ENCODE measurements around the gene MYL10. TPM values are rescaled to one million over a fixed set of nuclear protein-coding genes. Genes with fewer than 3 reads are reported as not detected.

Gene MYL10
- total RNA-seq, 1 experiment from 2014 or later = not detected

DNA sequence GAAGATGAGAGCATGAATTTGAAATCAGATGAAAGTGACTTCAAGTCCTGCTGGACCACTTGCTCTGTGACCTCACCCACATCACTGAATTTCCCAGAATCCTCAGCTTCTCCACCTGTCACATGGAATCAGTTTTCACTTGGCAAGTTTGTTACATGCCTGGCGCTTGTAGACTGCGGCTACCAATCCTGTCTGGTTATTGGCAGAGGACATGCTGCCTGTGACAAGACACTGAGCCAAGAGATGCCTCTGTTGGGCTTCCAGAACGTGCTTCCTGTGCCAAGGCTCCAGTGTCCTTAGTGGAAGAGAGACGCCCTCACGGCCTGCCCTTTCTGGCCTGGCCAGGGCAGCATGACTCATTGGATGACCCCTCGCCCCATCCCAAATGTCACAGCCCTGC, 4.4 kb upstream of the MYL10 start:
- H3K36me3 Mint-ChIP-seq (ENCODE audit: insufficient read depth, unreplicated experiment) = no peaks in the 10 kb centered on the region
- no TSS peak for BruUV-seq (replicated peaks)
- Histone ChIP-seq H3K9me3 (no peaks in the 10 kb centered on the region), H3K27me3 (replicated peaks; ENCODE audit: control insufficient read depth, insufficient read depth, low read length) (no peaks in the 10 kb centered on the region), H3K4me3 (ENCODE audit: low read depth, low read length) (no peak overlapping the region), H3K4me1 (no peaks in the 10 kb centered on the region; the same call in 1 of the 2 replicates), H3K36me3 (ENCODE audit: control insufficient read depth, insufficient read depth, low read length) (no peaks in the 10 kb centered on the region)
- no peaks in the 10 kb centered on the region for H3K9me3 Mint-ChIP-seq (ENCODE audit: unreplicated experiment)
- no peak overlapping the region for H3K27ac Mint-ChIP-seq (ENCODE audit: unreplicated experiment)
- no peaks in the 10 kb centered on the region for H3K4me1 Mint-ChIP-seq (ENCODE audit: low read depth, unreplicated experiment)
- ChIA-PET CTCF (no interaction called here), POLR2A (no interaction called here)
- DNase-seq = no peak
- H3K4me3 Mint-ChIP-seq (ENCODE audit: unreplicated experiment) = no peak overlapping the region
- H3K27me3 Mint-ChIP-seq (ENCODE audit: insufficient read depth, unreplicated experiment) = no peaks in the 10 kb centered on the region
- intact Hi-C loops (cut with micrococcal nuclease; ENCODE audit: unreplicated experiment) = no loop called here
- TF ChIP-seq, protein P1, sequence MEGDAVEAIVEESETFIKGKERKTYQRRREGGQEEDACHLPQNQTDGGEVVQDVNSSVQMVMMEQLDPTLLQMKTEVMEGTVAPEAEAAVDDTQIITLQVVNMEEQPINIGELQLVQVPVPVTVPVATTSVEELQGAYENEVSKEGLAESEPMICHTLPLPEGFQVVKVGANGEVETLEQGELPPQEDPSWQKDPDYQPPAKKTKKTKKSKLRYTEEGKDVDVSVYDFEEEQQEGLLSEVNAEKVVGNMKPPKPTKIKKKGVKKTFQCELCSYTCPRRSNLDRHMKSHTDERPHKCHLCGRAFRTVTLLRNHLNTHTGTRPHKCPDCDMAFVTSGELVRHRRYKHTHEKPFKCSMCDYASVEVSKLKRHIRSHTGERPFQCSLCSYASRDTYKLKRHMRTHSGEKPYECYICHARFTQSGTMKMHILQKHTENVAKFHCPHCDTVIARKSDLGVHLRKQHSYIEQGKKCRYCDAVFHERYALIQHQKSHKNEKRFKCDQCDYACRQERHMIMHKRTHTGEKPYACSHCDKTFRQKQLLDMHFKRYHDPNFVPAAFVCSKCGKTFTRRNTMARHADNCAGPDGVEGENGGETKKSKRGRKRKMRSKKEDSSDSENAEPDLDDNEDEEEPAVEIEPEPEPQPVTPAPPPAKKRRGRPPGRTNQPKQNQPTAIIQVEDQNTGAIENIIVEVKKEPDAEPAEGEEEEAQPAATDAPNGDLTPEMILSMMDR (IDR thresholded peaks at IDR 0.05; ENCODE audit: insufficient read depth in 1 of 2, low read depth in 1 of 2, low read length in 1 of 2, severe bottlenecking in 1 of 2, unreplicated experiment in 1 of 2) = no peak

DNA sequence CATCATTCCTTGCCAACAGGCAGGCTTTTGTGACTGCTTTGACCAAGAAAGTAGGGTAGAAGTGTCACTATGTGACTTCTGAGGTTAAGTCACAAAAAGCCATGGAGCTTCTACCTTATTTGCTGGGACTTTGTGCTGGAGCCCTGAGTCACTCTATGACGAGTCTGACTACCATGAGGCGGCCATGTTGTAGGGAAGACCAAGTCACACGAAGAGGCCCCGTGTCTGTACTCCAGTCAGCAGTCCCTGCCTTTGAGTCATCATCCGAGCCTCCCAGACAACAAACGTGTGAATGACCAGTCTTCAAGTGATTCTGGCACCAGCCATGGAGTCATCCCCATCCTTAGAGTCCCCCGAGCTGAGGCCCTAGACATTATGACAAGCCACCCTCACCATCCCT, 3.5 kb upstream of the MYL10 start:
- H3K4me3 Mint-ChIP-seq (ENCODE audit: unreplicated experiment) = no peak overlapping the region
- TF ChIP-seq, protein P1 (IDR thresholded peaks at IDR 0.05; ENCODE audit: insufficient read depth in 1 of 2, low read depth in 1 of 2, low read length in 1 of 2, severe bottlenecking in 1 of 2, unreplicated experiment in 1 of 2) = no peak
- no peaks in the 10 kb centered on the region; the same call in 1 of the 2 replicates for H3K4me1 ChIP-seq
- no peak overlapping the region for H3K27ac Mint-ChIP-seq (ENCODE audit: unreplicated experiment)
- ChIA-PET CTCF (no interaction called here), POLR2A (no interaction called here)
- H3K9me3 ChIP-seq = no peaks in the 10 kb centered on the region
- H3K27me3 ChIP-seq (replicated peaks; ENCODE audit: control insufficient read depth, insufficient read depth, low read length) = no peaks in the 10 kb centered on the region
- H3K9me3 Mint-ChIP-seq (ENCODE audit: unreplicated experiment) = no peaks in the 10 kb centered on the region
- intact Hi-C loops (cut with micrococcal nuclease; ENCODE audit: unreplicated experiment) = no loop called here
- no peaks in the 10 kb centered on the region for H3K36me3 Mint-ChIP-seq (ENCODE audit: insufficient read depth, unreplicated experiment)
- no peak overlapping the region for H3K4me3 ChIP-seq (ENCODE audit: low read depth, low read length)
- no peaks in the 10 kb centered on the region for H3K27me3 Mint-ChIP-seq (ENCODE audit: insufficient read depth, unreplicated experiment)
- no peaks in the 10 kb centered on the region for H3K36me3 ChIP-seq (ENCODE audit: control insufficient read depth, insufficient read depth, low read length)
- BruUV-seq (replicated peaks) = no TSS peak
- H3K4me1 Mint-ChIP-seq (ENCODE audit: low read depth, unreplicated experiment) = no peaks in the 10 kb centered on the region
- DNase-seq = no peak

DNA sequence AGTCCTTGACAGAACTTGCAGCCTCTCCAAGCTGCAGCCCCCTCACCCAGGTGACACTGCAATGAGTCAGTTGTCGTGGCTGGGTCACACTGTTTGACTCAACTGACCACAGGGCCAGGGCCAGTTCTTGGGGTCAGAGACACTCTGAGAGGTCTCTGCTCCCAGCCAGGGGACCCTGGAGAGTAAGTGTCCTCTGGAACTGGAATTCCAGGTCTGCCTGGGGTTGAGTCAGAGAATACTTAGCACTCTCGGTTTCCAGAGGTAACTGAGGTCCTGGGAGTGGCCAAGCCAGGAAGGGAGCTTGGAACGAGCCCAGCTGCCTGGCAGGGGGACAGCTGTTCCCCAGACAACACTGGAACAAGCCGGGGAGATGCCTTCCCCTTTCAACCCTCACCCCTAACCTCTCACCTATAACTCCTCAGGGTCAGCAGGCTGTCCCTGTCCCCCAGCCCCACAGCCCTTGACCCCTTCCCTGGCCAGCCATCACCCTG, 2.2 kb upstream of the MYL10 start:
- no peak for DNase-seq
- H3K36me3 Mint-ChIP-seq (ENCODE audit: insufficient read depth, unreplicated experiment) = no peaks in the 10 kb centered on the region
- H3K9me3 ChIP-seq = no peaks in the 10 kb centered on the region
- ChIA-PET CTCF (no interaction called here), POLR2A (no interaction called here)
- peaks cover 2% of the 10 kb centered on the region for H3K4me1 Mint-ChIP-seq (ENCODE audit: low read depth, unreplicated experiment)
- H3K27ac Mint-ChIP-seq (ENCODE audit: unreplicated experiment) = no peak overlapping the region
- BruUV-seq (replicated peaks) = no TSS peak
- no peaks in the 10 kb centered on the region for H3K27me3 Mint-ChIP-seq (ENCODE audit: insufficient read depth, unreplicated experiment)
- no peak overlapping the region for H3K4me3 ChIP-seq (ENCODE audit: low read depth, low read length)
- intact Hi-C loops (cut with micrococcal nuclease; ENCODE audit: unreplicated experiment) = no loop called here
- TF ChIP-seq, protein P1 (IDR thresholded peaks at IDR 0.05; ENCODE audit: insufficient read depth in 1 of 2, low read depth in 1 of 2, low read length in 1 of 2, severe bottlenecking in 1 of 2, unreplicated experiment in 1 of 2) = no peak
- H3K27me3 ChIP-seq (replicated peaks; ENCODE audit: control insufficient read depth, insufficient read depth, low read length) = no peaks in the 10 kb centered on the region
- no peaks in the 10 kb centered on the region for H3K36me3 ChIP-seq (ENCODE audit: control insufficient read depth, insufficient read depth, low read length)
- no peaks in the 10 kb centered on the region for H3K9me3 Mint-ChIP-seq (ENCODE audit: unreplicated experiment)
- H3K4me3 Mint-ChIP-seq (ENCODE audit: unreplicated experiment) = no peak overlapping the region
- no peaks in the 10 kb centered on the region for H3K4me1 ChIP-seq

Data from Caco-2 (cell line).